HEK293 (cell line): ENCODE measurements around the gene MAGI2.

ENCODE experiments used
- CTCF ChIA-PET: fragments of 350-600 bp; formaldehyde crosslinking; extraction: SDS; loops from one replicate; lab custom pipeline; 2021; ENCODE audit warnings: antibody characterized with exemption; lab: Yijun Ruan, JAX
- POLR2A ChIA-PET: fragments of 300-600 bp; formaldehyde crosslinking; extraction: SDS; loops from one replicate; lab custom pipeline; 2020; ENCODE audit warnings: antibody characterized with exemption, inconsistent platforms; lab: Yijun Ruan, JAX
- H3K27ac ChIP-seq: fragments of 200-500 bp; sonication (Bioruptor generic); 2 replicates; pipeline ENCODE4 v1.5.1; 2014; ENCODE audit warnings: low read depth, low read length, control low read depth, inconsistent platforms; ENCODE audit errors: extremely low read depth
- H3K36me3 ChIP-seq, 2 experiments: fragments of 200-500 bp in 1 of 2; sonication (Bioruptor generic) in 1 of 2; 1 replicate in 1 of 2; 2 replicates in 1 of 2; pipeline ENCODE4 v1.5.1; 2014 to 2017; ENCODE audit warnings: inconsistent platforms in 2 of 2, low read length in 2 of 2; ENCODE audit not compliant: control insufficient read depth in 2 of 2, insufficient read depth in 1 of 2
- H3K4me1 ChIP-seq: fragments of 200-500 bp; sonication (Bioruptor generic); 2 replicates; pipeline ENCODE4 v1.5.1; 2014; ENCODE audit warnings: mild to moderate bottlenecking, low read length, inconsistent platforms; ENCODE audit not compliant: control insufficient read depth, insufficient read depth
- H3K4me3 ChIP-seq: 2 replicates; pipeline ENCODE4 v1.5.1; 2011; ENCODE audit warnings: low read depth, mild to moderate bottlenecking, control low read depth, low read length, moderate library complexity
- H3K9me3 ChIP-seq: fragments of 200-500 bp; sonication (Bioruptor generic); 2 replicates; pipeline ENCODE4 v1.5.1; 2014; ENCODE audit warnings: low read depth, low read length, inconsistent platforms; ENCODE audit not compliant: control insufficient read depth, insufficient read depth
- BCL11A ChIP-seq: fragments of 450-650 bp; formaldehyde crosslinking; IDR thresholded peaks from 2 replicates; pipeline ENCODE4 v1.5.1; 2016; ENCODE audit warnings: low read depth, missing biosample characterization, missing genetic modification characterization
- YY2 ChIP-seq: fragments of 450-650 bp; formaldehyde crosslinking; IDR thresholded peaks from 2 replicates; pipeline ENCODE4 v1.5.1; 2016; ENCODE audit warnings: missing biosample characterization, missing genetic modification characterization
- ZBTB17 ChIP-seq: fragments of 450-650 bp; formaldehyde crosslinking; IDR thresholded peaks from 2 replicates; pipeline ENCODE4 v1.5.1; 2016; ENCODE audit warnings: missing biosample characterization, missing genetic modification characterization
- ZNF366 ChIP-seq: fragments of 450-650 bp; formaldehyde crosslinking; conservative IDR thresholded peaks from 2 replicates; pipeline ENCODE4 v1.5.1; 2016; ENCODE audit warnings: missing biosample characterization, missing genetic modification characterization
- ZNF514 ChIP-seq: fragments of 450-650 bp; formaldehyde crosslinking; IDR thresholded peaks from 2 replicates; pipeline ENCODE4 v1.5.1; 2016; ENCODE audit warnings: missing biosample characterization, missing genetic modification characterization
- ZNF626 ChIP-seq: fragments of 450-650 bp; sonication (Bioruptor Pico); formaldehyde crosslinking; IDR thresholded peaks from 2 replicates; pipeline ENCODE4 v1.5.1; 2018; ENCODE audit warnings: missing biosample characterization, missing genetic modification characterization, inconsistent platforms
- ZNF629 ChIP-seq: fragments of 450-650 bp; formaldehyde crosslinking; IDR thresholded peaks from 2 replicates; pipeline ENCODE4 v1.5.1; 2017; ENCODE audit warnings: missing biosample characterization, missing genetic modification characterization
- ZNF660 ChIP-seq: fragments of 450-650 bp; IDR thresholded peaks from 2 replicates; pipeline ENCODE4 v1.5.1; 2018; ENCODE audit warnings: missing biosample characterization, mild to moderate bottlenecking, missing genetic modification characterization
- ZNF777 ChIP-seq: fragments of 450-650 bp; formaldehyde crosslinking; IDR thresholded peaks from 2 replicates; pipeline ENCODE4 v1.5.1; 2017; ENCODE audit warnings: missing biosample characterization, missing genetic modification characterization, borderline replicate concordance
- ZSCAN23 ChIP-seq: fragments of 450-650 bp; formaldehyde crosslinking; IDR thresholded peaks from 2 replicates; pipeline ENCODE4 v1.5.1; 2016; ENCODE audit warnings: missing biosample characterization, missing genetic modification characterization
- TF ChIP-seq, protein P1 (sequence below): fragments of 450-650 bp; formaldehyde crosslinking; IDR thresholded peaks from 2 replicates; pipeline ENCODE4 v1.5.1; 2016; ENCODE audit warnings: missing biosample characterization, missing genetic modification characterization
- TF ChIP-seq, protein P2 (sequence below): fragments of 450-650 bp; formaldehyde crosslinking; IDR thresholded peaks from 2 replicates; pipeline ENCODE4 v1.5.1; 2016; ENCODE audit warnings: missing biosample characterization, missing genetic modification characterization, borderline replicate concordance
- TF ChIP-seq, protein P3 (sequence below): fragments of 450-650 bp; formaldehyde crosslinking; IDR thresholded peaks from 2 replicates; pipeline ENCODE4 v1.5.1; 2016; ENCODE audit warnings: missing biosample characterization, missing genetic modification characterization
- TF ChIP-seq, protein P4 (sequence below): fragments of 450-650 bp; formaldehyde crosslinking; IDR thresholded peaks from 2 replicates; pipeline ENCODE4 v1.5.1; 2016; ENCODE audit warnings: missing biosample characterization, missing genetic modification characterization
- TF ChIP-seq, protein P5 (sequence below): fragments of 450-650 bp; IDR thresholded peaks from 2 replicates; pipeline ENCODE4 v1.5.1; 2018; ENCODE audit warnings: missing biosample characterization, missing genetic modification characterization

Gene MAGI2

DNA sequence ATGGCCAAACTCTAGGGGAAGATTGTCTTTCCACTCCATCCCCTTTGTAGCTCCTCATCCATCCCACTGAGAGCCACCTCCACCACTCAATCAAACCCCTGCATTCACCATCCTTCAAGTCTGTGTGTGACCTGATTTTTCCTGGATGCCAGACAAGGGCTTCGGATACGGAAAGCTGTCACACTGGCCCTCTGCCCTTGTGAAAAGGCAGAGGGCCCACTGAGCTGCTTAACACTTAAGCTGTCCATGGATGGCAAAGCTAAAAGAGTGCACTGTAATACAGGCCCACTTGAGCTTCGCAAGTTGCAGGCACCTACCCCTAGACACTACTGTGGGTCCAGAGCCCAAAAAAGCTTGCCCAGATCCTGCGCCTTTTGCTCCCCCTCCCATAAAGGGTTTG lies 237.2 kb downstream of the MAGI2 start:
- H3K27ac ChIP-seq: no peak overlapping the region
- TF ChIP-seq, protein P1, sequence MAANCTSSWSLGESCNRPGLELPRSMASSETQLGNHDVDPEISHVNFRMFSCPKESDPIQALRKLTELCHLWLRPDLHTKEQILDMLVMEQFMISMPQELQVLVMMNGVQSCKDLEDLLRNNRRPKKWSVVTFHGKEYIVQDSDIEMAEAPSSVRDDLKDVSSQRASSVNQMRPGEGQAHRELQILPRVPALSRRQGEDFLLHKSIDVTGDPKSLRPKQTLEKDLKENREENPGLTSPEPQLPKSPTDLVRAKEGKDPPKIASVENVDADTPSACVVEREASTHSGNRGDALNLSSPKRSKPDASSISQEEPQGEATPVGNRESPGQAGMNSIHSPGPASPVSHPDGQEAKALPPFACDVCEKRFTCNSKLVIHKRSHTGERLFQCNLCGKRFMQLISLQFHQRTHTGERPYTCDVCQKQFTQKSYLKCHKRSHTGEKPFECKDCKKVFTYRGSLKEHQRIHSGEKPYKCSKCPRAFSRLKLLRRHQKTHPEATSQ: no peak
- TF ChIP-seq, protein P2, sequence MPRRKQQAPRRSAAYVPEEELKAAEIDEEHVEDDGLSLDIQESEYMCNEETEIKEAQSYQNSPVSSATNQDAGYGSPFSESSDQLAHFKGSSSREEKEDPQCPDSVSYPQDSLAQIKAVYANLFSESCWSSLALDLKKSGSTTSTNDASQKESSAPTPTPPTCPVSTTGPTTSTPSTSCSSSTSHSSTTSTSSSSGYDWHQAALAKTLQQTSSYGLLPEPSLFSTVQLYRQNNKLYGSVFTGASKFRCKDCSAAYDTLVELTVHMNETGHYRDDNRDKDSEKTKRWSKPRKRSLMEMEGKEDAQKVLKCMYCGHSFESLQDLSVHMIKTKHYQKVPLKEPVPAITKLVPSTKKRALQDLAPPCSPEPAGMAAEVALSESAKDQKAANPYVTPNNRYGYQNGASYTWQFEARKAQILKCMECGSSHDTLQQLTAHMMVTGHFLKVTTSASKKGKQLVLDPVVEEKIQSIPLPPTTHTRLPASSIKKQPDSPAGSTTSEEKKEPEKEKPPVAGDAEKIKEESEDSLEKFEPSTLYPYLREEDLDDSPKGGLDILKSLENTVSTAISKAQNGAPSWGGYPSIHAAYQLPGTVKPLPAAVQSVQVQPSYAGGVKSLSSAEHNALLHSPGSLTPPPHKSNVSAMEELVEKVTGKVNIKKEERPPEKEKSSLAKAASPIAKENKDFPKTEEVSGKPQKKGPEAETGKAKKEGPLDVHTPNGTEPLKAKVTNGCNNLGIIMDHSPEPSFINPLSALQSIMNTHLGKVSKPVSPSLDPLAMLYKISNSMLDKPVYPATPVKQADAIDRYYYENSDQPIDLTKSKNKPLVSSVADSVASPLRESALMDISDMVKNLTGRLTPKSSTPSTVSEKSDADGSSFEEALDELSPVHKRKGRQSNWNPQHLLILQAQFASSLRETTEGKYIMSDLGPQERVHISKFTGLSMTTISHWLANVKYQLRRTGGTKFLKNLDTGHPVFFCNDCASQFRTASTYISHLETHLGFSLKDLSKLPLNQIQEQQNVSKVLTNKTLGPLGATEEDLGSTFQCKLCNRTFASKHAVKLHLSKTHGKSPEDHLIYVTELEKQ (tag by site-specific recombination): no peak
- TF ChIP-seq ZSCAN23 (tag by site-specific recombination) (no peak), ZNF660 (tag by site-specific recombination) (no peak), ZNF366 (no peak), ZBTB17 (tag by site-specific recombination) (no peak)
- TF ChIP-seq, protein P3, sequence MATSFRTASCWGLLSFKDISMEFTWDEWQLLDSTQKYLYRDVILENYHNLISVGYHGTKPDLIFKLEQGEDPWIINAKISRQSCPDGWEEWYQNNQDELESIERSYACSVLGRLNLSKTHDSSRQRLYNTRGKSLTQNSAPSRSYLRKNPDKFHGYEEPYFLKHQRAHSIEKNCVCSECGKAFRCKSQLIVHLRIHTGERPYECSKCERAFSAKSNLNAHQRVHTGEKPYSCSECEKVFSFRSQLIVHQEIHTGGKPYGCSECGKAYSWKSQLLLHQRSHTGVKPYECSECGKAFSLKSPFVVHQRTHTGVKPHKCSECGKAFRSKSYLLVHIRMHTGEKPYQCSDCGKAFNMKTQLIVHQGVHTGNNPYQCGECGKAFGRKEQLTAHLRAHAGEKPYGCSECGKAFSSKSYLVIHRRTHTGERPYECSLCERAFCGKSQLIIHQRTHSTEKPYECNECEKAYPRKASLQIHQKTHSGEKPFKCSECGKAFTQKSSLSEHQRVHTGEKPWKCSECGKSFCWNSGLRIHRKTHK (tag by site-specific recombination): no peak
- TF ChIP-seq, protein P4, sequence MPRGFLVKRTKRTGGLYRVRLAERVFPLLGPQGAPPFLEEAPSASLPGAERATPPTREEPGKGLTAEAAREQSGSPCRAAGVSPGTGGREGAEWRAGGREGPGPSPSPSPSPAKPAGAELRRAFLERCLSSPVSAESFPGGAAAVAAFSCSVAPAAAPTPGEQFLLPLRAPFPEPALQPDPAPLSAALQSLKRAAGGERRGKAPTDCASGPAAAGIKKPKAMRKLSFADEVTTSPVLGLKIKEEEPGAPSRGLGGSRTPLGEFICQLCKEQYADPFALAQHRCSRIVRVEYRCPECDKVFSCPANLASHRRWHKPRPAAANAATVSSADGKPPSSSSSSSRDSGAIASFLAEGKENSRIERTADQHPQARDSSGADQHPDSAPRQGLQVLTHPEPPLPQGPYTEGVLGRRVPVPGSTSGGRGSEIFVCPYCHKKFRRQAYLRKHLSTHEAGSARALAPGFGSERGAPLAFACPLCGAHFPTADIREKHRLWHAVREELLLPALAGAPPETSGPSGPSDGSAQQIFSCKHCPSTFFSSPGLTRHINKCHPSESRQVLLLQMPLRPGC (tag by site-specific recombination): no peak
- H3K4me3 ChIP-seq: no peak overlapping the region
- no peaks in the 10 kb centered on the region for H3K9me3 ChIP-seq
- ChIA-PET POLR2A (no interaction called here), CTCF (no interaction called here)
- no peaks in the 10 kb centered on the region for H3K4me1 ChIP-seq
- no peaks in the 10 kb centered on the region for H3K36me3 ChIP-seq

DNA sequence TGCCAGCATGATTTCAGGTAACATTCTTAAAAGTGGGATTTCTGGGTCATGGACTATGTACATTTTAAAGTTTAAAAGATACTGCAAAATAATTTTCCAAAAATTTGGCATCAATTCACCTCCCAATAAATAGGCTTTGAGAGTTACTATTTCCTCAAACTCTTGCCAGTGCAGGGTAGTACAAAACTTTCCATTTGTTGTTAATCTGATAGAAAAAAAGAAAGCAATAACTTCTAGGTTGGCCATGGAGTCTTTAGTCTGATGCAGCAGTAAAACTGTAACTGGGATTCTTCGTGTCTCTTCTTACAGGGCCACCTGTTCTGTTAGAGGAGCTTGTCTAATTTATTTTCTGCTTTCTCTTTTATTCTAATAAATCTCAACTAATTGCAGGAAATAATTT lies 241.1 kb downstream of the MAGI2 start:
- H3K27ac ChIP-seq: no peak overlapping the region
- H3K4me1 ChIP-seq: no peaks in the 10 kb centered on the region
- TF ChIP-seq ZNF629 (tag by site-specific recombination): no peak
- TF ChIP-seq, protein P5, sequence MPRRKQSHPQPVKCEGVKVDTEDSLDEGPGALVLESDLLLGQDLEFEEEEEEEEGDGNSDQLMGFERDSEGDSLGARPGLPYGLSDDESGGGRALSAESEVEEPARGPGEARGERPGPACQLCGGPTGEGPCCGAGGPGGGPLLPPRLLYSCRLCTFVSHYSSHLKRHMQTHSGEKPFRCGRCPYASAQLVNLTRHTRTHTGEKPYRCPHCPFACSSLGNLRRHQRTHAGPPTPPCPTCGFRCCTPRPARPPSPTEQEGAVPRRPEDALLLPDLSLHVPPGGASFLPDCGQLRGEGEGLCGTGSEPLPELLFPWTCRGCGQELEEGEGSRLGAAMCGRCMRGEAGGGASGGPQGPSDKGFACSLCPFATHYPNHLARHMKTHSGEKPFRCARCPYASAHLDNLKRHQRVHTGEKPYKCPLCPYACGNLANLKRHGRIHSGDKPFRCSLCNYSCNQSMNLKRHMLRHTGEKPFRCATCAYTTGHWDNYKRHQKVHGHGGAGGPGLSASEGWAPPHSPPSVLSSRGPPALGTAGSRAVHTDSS (tag by site-specific recombination): no peak
- TF ChIP-seq YY2 (tag by site-specific recombination): no peak
- TF ChIP-seq ZNF514 (tag by site-specific recombination): no peak
- no peaks in the 10 kb centered on the region for H3K9me3 ChIP-seq
- POLR2A ChIA-PET: no interaction called here
- H3K4me3 ChIP-seq: no peak overlapping the region
- no peaks in the 10 kb centered on the region for H3K36me3 ChIP-seq
- CTCF ChIA-PET: interaction anchor here (0.6 kb wide), 1 partner anchor 69 kb away, joined by 3 read pairs; no protein-coding TSS in a partner anchor

DNA sequence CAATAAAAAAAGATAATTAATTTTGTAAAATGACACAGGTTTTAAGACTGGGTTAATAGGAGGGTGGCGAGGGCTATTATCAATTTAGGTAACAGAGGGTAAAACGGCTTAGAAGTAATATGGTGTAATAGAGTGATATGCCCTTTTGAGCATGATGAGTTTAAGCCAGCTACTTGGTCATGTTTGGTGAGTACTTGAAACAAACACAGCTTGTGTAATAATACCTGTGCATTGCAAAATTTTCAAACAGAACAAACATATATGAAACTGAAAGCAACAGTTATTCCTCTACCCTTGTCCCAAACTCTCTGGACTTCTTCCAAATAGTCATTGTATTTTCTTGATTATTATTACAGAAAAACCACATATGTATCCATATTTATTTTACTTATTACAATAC lies 241.7 kb downstream of the MAGI2 start:
- Histone ChIP-seq H3K27ac (no peak overlapping the region), H3K4me3 (no peak overlapping the region), H3K36me3 (no peaks in the 10 kb centered on the region), H3K4me1 (no peaks in the 10 kb centered on the region), H3K9me3 (no peaks in the 10 kb centered on the region)
- no peak for TF ChIP-seq ZNF777 (tag by site-specific recombination)
- TF ChIP-seq BCL11A (tag by site-specific recombination): no peak
- TF ChIP-seq ZNF626 (tag by site-specific recombination): no peak
- ChIA-PET CTCF (no interaction called here), POLR2A (no interaction called here)
